Neutrophil (primary cell): ENCODE data around the gene RMI1.

Experiments
- H3K27ac ChIP-seq: fragments of 200-600 bp; sonication (generic); 2 replicates; pipeline ENCODE4 v1.5.1; 2016; ENCODE audit warnings: mild to moderate bottlenecking, moderate library complexity
- H3K27me3 ChIP-seq: fragments of 200-600 bp; sonication (generic); 2 replicates; pipeline ENCODE4 v1.6.0; 2016; ENCODE audit warnings: mild to moderate bottlenecking
- H3K36me3 ChIP-seq: fragments of 200-600 bp; sonication (generic); 2 replicates; pipeline ENCODE4 v1.5.1; 2017
- H3K4me1 ChIP-seq, 2 experiments: fragments of 200-600 bp in 1 of 2; sonication (generic) in 1 of 2; 1 replicate in 1 of 2; 2 replicates in 1 of 2; pipeline versions ENCODE4 v1.5.1 to v1.6.1; 2013 to 2016; ENCODE audit warnings: low read depth in 1 of 2, low read length in 1 of 2, mild to moderate bottlenecking in 1 of 2, moderate library complexity in 1 of 2; ENCODE audit not compliant: control insufficient read depth in 1 of 2, insufficient read depth in 1 of 2
- H3K4me3 ChIP-seq, 2 experiments: fragments of 200-600 bp in 1 of 2; sonication (generic) in 1 of 2; 1 replicate in 1 of 2; 2 replicates in 1 of 2; pipeline ENCODE4 v1.5.1; 2013 to 2016; ENCODE audit warnings: low read depth in 1 of 2, low read length in 1 of 2, mild to moderate bottlenecking in 1 of 2, moderate library complexity in 1 of 2
- H3K9me3 ChIP-seq: fragments of 200-600 bp; sonication (generic); 2 replicates; pipeline ENCODE4 v1.5.1; 2016
- CTCF ChIP-seq: fragments of 200-600 bp; sonication (generic); IDR thresholded peaks from 2 replicates; pipeline ENCODE4 v1.5.1; 2016; ENCODE audit warnings: antibody characterized with exemption

RMI1 gene

GRCh38 chr9:83956086-83956435, 24.5 kb upstream of the RMI1 start:
- no peaks in the 10 kb centered on the region for H3K27me3 ChIP-seq
- H3K27ac ChIP-seq, result peak overlapping the region; percentile 87
- no peaks in the 10 kb centered on the region for H3K9me3 ChIP-seq
- peak overlapping the region; percentile 79 to 96 for H3K4me3 ChIP-seq
- no peaks in the 10 kb centered on the region for H3K36me3 ChIP-seq
- peaks cover 19 to 21% of the 10 kb centered on the region in 2 experiments for H3K4me1 ChIP-seq
- TF ChIP-seq CTCF, result no peak

- Histone ChIP-seq H3K9me3 (no peaks in the 10 kb centered on the region), H3K4me3 (peak overlapping the region; percentile 79 to 96), H3K27me3 (no peaks in the 10 kb centered on the region), H3K27ac (peak overlapping the region; percentile 87), H3K36me3 (no peaks in the 10 kb centered on the region), H3K4me1 (peaks cover 19 to 23% of the 10 kb centered on the region in 2 experiments)
- peak; percentile 19 for TF ChIP-seq CTCF
These were observed 24.0 kb upstream of the RMI1 start for GRCh38 chr9:83956436-83957247.

GRCh38 chr9:83957248-83957513, 23.4 kb upstream of the RMI1 start:
- Histone ChIP-seq H3K9me3 (no peaks in the 10 kb centered on the region), H3K36me3 (no peaks in the 10 kb centered on the region), H3K27me3 (no peaks in the 10 kb centered on the region), H3K4me1 (peaks cover 19 to 23% of the 10 kb centered on the region in 2 experiments), H3K4me3 (peak overlapping the region; percentile 79 to 96), H3K27ac (peak overlapping the region; percentile 87)
- no peak for TF ChIP-seq CTCF

GRCh38 chr9:83959061-83959460, 21.5 kb upstream of the RMI1 start:
- Histone ChIP-seq H3K4me1 (peaks cover 19 to 23% of the 10 kb centered on the region in 2 experiments), H3K9me3 (no peaks in the 10 kb centered on the region), H3K27me3 (no peaks in the 10 kb centered on the region), H3K4me3 (no peak overlapping the region), H3K36me3 (no peaks in the 10 kb centered on the region), H3K27ac (no peak overlapping the region)
- no peak for TF ChIP-seq CTCF

- no peak overlapping the region for H3K27ac ChIP-seq
- H3K9me3 ChIP-seq, result no peaks in the 10 kb centered on the region
- no peak overlapping the region for H3K4me3 ChIP-seq
- peaks cover 5% of the 10 kb centered on the region for H3K36me3 ChIP-seq
- TF ChIP-seq CTCF, result no peak
- no peaks in the 10 kb centered on the region for H3K27me3 ChIP-seq
- peaks cover 9 to 14% of the 10 kb centered on the region in 2 experiments for H3K4me1 ChIP-seq
These were observed 19.6 kb upstream of the RMI1 start for GRCh38 chr9:83960991-83961390.
